ENCODE results near the gene SDC1. TPM values are rescaled to one million over a fixed set of nuclear protein-coding genes. Genes with fewer than 3 reads are reported as not detected.

The SDC1 gene
- total RNA-seq, 1 donor from 2014 or later = 0.40 TPM

GRCh38 chr2:20229322-20230113 lies 4.6 kb upstream of the SDC1 start:
- no peak for DNase-seq (ENCODE audit: low read depth in 2 of 2)

DNA sequence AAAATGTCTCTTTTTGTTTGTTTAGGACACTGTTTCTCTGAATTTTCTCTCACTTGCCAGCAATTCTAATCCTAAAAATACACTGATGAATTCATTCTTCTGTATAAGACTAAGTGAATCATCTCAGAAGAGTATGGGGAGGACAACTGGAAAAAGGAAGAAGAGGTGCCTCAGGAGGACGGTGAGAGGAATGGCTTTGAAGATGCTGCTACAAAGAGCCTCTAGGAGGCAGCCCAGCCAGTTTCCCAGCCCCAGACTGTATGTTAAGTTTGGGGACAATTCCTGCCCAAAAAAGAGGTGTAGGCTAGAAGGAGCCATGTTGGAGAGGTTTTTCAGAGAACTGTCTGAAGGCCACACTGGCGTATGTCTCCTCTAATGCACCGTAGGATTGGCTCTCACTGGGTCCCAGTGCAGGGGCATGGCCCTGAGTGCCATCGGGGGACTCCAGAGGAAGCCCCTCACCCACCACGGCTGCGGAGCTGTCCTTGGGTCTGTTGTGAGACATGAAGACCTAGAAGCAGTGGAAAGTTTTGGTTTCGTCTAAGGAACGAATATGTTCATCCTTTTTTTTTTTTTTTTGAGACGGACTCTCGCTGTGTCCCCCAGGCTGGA lies 3.1 kb upstream of the SDC1 start:
- DNase-seq (ENCODE audit: low read depth in 2 of 2) = no peak

GRCh38 chr2:20226152-20226545 lies 1.2 kb upstream of the SDC1 start:
- no peak for DNase-seq (ENCODE audit: low read depth in 2 of 2)

GRCh38 chr2:20225294-20226151 lies 593 bp upstream of the SDC1 start:
- peak; percentile 69 to 73 for DNase-seq (ENCODE audit: low read depth in 2 of 2)

GRCh38 chr2:20224164-20224715 lies 690 bp downstream of the SDC1 start:
- DNase-seq (ENCODE audit: low read depth in 2 of 2) = no peak

GRCh38 chr2:20223407-20224163 lies 1.3 kb downstream of the SDC1 start:
- DNase-seq (ENCODE audit: low read depth in 2 of 2) = peak; percentile 36 to 50

GRCh38 chr2:20222769-20223406 lies 2.0 kb downstream of the SDC1 start:
- peak in 1 of 2 donors; percentile 31 for DNase-seq (ENCODE audit: low read depth in 2 of 2)

DNA sequence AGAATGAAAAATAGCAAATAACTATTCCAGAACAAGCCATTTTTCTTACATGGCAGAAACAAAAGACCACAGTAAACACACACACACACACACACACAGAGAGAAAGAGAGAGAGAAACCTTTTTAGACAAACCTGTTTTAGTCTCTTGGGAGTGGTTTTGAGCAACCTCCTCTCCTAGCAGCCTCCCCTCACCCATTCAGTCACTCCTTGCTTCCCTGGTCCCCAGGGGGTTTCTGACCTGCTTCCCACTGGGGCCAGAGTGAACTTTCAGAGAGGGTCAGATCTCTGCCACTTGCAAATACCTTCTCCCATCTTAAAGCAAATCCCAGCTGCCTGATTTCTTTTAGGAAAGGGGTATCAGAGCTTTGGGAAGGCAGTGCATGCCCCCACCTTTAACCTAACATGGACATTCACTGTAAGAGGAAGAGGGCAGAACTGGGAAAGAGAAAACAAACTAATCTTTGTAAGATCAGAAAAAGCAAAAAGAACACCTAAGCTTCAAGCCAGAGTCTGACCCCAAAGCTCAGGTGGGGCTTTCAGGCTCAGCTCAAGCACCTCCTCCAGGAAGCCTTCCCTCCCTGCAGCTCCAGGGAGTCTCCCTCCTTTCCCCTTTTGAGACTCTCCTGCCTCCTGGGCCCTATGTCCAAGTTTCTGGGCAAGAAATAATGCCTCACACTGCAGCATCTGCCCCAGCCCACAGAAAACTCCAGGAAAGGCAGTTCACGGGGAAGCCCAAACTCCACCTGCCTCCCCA lies 2.7 kb downstream of the SDC1 start:
- DNase-seq (ENCODE audit: low read depth in 2 of 2) = no peak

- no peak for DNase-seq (ENCODE audit: low read depth in 2 of 2)
Observed at GRCh38 chr2:20221555-20221973, 3.4 kb downstream of the SDC1 start.

DNA sequence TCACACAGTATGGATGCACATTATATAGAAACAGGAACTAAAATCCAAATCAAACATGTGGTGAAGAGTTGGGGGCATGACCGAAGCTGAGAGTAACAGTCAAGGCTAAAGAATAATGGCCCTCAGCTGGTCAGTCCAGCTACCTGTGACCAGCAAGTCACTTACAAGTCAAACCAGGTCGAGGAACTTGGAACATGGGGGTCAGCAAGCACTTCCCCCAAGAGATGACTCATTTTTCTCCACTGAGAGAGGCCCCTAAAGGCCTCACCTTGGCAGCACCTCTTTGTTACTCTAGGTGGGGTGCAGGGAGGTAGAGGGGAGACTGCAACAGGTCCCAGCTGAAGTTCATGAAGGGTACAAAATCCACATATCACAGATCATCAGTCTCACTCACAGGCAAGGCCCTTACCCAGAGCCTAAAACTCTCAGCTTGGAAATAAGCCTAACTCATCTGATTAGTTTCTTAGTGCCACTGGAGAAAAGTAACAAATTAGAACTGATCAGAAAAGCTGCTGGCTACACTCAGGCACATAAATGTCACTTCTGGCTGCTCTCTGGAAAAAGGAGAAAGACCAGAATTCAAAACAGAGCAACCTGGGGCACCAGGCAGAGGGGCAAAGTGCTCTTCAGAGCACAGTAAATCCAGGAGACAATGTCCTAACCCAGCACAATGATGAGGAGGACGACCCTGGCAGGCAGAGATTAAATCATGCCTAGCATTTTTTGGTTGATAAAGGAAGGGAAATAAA lies 4.0 kb downstream of the SDC1 start:
- no peak for DNase-seq (ENCODE audit: low read depth in 2 of 2)

GRCh38 chr2:20219763-20220380 lies 5.1 kb downstream of the SDC1 start:
- no peak for DNase-seq (ENCODE audit: low read depth in 2 of 2)

- no peak for DNase-seq (ENCODE audit: low read depth in 2 of 2)
Observed at GRCh38 chr2:20218331-20219320, 6.3 kb downstream of the SDC1 start.

GRCh38 chr2:20217041-20217970 lies 7.6 kb downstream of the SDC1 start:
- no peak for DNase-seq (ENCODE audit: low read depth in 2 of 2)

DNA sequence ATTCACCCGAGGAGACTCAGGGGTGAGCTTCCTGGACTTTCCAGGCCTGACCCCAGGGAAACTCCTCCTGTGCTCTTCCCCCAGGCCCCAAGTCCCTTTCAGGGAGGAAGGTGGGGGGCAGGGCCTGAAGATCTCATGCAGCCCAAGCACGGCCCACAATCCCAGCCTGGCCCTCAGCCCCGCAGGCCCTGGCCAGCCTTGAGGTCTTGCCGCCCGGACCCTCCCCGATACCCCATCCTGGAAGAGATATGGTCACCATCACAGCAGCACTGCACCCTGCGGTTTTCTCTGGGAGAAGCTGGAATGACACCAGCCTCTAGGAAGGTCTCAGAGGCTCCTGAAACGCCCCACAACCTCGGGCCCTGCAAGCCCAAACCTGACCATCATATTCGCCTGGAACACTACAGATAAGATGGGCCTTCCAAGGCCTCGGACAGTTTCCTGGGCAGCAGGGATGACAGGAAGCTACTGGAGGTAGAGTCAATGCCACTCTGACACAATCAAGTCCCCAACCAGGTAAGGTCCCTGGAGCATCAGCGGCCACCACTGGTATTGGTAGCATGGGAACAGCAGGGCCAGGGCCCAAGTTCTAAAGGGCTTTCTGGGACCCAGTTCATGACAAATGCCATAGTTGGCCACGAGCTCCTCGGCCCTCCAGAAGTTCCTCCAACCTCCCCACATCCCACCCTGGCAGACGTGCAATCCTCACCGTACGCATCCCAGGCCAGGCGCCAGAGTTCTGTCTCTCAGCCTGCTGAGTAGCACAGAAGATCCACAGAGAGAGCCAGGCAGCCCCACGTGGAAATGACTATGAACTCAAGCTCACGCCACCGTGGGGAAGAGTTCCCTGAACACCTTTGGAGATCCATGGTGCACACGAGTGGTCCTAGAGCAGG lies 8.6 kb downstream of the SDC1 start:
- DNase-seq (ENCODE audit: low read depth in 2 of 2) = no peak

All from lung microvascular endothelial cell (primary cell).